Endothelial cell of umbilical vein (primary cell): ENCODE data around the gene MBD2.

Experiments used
- CTCF ChIP-seq, 2 donors: IDR thresholded peaks; 1 replicate in 1 of 2; 2 replicates in 1 of 2; pipeline ENCODE4 v1.5.1; 2011; ENCODE audit warnings: low read length in 2 of 2, mild to moderate bottlenecking in 2 of 2, moderate library complexity in 2 of 2, control low read depth in 1 of 2, inconsistent platforms in 1 of 2, low read depth in 1 of 2; ENCODE audit not compliant: insufficient read depth in 1 of 2; ENCODE audit errors: extremely low read depth in 1 of 2
- EZH2 ChIP-seq: IDR thresholded peaks from 2 replicates; pipeline ENCODE4 v1.6.1; 2012; ENCODE audit warnings: borderline replicate concordance, low read depth, mild to moderate bottlenecking, moderate library complexity, low read length, inconsistent platforms; ENCODE audit not compliant: severe bottlenecking
- JUN ChIP-seq: IDR thresholded peaks from 2 replicates; pipeline ENCODE4 v1.6.1; 2011; ENCODE audit warnings: borderline replicate concordance, low read depth; ENCODE audit not compliant: insufficient read length, insufficient read depth
- MYC ChIP-seq: IDR thresholded peaks from one replicate; pipeline ENCODE4 v1.6.1; 2011; ENCODE audit warnings: mild to moderate bottlenecking, low read depth, low read length
- POLR2A ChIP-seq: IDR thresholded peaks from 2 replicates; pipeline ENCODE4 v1.6.1; 2012; ENCODE audit warnings: low read depth, mild to moderate bottlenecking, control low read depth, low read length
- POLR2AphosphoS5 ChIP-seq: IDR thresholded peaks from 2 replicates; pipeline ENCODE4 v1.6.1; 2012; ENCODE audit warnings: low read depth, mild to moderate bottlenecking, control low read depth, low read length, moderate library complexity; ENCODE audit not compliant: insufficient read depth

- TF ChIP-seq CTCF (IDR thresholded peaks at IDR 0.05; ENCODE audit: extremely low read depth in 1 of 2, insufficient read depth in 1 of 2, low read depth in 1 of 2, low read length in 2 of 2): no peak
- no peak for TF ChIP-seq MYC
- no peak for TF ChIP-seq POLR2A
- TF ChIP-seq EZH2: no peak
- TF ChIP-seq JUN: no peak
- TF ChIP-seq POLR2AphosphoS5: no peak
Observed at GRCh38 chr18:54148678-54149077, 75.8 kb downstream of the MBD2 start.
